ENCODE measurements around the gene AKAP6. TPM values are rescaled to one million over a fixed set of nuclear protein-coding genes. Genes with fewer than 3 reads are reported as not detected.

Gene AKAP6
- total and polyA plus RNA-seq, 2 of the 8 experiments (the other 6 are each of a cell fraction or from before 2014, with no cell fraction given) = 0.09 to 0.89 TPM

DNA sequence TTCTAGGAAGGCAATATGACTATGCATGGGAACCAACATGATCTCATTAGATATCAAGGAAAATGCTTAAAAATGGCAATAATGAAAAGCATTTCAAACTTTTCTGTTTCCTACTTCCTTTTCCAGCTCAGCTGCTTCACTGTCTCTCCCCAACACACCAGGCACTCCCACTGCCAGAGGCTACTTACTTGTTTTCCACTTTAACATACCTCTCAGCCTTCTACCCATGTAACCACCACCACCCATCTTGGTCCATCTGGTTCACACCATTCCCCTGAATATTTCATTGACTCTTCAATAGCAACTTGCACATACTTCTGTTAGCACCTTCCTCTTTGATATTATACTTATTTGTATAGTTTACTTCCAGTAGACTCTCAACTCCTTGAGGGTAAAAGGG, 441.3 kb downstream of the AKAP6 start (continued):
- no peak for TF ChIP-seq KDM4A (IDR thresholded peaks at IDR 0.05; ENCODE audit: low read depth, low read length, severe bottlenecking)
